ENCODE measurements around the gene APBA2. TPM values are rescaled to one million over a fixed set of nuclear protein-coding genes. Genes with fewer than 3 reads are reported as not detected.
"Not testable (repeated sequence)": the region's sequence is repeated elsewhere in the genome, so short reads cannot be mapped to it uniquely, and the experiment has no call there.

The APBA2 gene
- total RNA-seq, 1 experiment from 2014 or later, result 0.31 TPM

DNA sequence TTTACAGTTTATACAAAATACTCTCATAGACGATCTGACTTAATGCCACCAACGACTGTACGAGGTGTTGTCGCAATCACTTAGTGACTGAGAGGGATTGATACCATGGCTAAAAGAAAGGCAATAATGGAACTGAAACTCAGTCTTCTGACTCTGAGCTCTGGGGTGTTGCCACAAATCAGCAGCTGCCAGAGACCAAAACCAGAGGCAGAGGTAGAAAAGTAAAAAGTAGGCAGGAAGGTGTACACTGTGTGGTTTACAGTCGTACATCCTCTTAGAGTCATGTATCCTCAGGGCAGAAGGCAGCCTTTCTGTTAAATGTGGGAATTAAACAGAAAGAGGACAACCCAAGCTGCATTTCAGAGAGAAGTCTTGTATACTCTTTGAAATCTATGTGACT, 38.5 kb upstream of the APBA2 start:
- intact Hi-C loops (cut with micrococcal nuclease; ENCODE audit: unreplicated experiment); CTCF ChIA-PET; POLR2A ChIA-PET: not testable (repeated sequence)

DNA sequence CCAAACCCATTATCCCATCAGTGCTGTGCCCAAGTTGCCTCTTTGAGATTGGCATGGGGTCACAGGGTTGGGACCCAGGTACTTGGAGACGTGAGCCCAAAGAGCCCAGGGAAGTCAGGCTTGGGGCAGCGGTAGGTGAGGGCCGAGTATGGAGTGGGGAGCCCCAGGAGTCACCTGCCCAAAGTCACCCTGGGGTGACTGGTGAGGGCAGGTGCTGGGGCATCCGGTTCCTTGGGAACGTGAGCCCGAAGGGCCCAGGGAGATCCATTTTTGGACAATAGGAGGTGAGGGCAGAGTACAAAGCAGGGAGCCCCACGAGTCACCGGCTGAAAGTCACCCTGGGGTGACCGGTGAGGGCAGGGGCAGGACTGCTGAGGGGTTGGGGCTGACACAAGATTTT, 37.8 kb upstream of the APBA2 start:
- DNase-seq (ENCODE audit: low read depth, low spot score); H3K27me3 ChIP-seq (ENCODE audit: control insufficient read depth, insufficient read depth, low read length); H3K9me3 ChIP-seq (ENCODE audit: control insufficient read depth, insufficient read depth, low read depth, low read length); BruUV-seq (replicated peaks); H3K4me1 ChIP-seq (ENCODE audit: control insufficient read depth, insufficient read depth, low read length); in situ Hi-C loops (cut with HindIII; ENCODE audit: low pct_unique_long_range_greater_than_20kb, low sequenced_read_pairs); H3K4me3 ChIP-seq (ENCODE audit: low read depth in 2 of 2, low read length in 2 of 2); CTCF ChIA-PET; H3K27ac ChIP-seq (ENCODE audit: low read length); POLR2A ChIA-PET; H3K36me3 ChIP-seq (ENCODE audit: control insufficient read depth, insufficient read depth, low read length); intact Hi-C loops (cut with micrococcal nuclease; ENCODE audit: unreplicated experiment); ATAC-seq: not testable (repeated sequence)

More for the DNA sequence above, 38.5 kb upstream of the APBA2 start:
- H3K4me1 ChIP-seq (ENCODE audit: control insufficient read depth, insufficient read depth, low read length); H3K4me3 ChIP-seq (ENCODE audit: low read depth in 2 of 2, low read length in 2 of 2); H3K36me3 ChIP-seq (ENCODE audit: control insufficient read depth, insufficient read depth, low read length); ATAC-seq; H3K27ac ChIP-seq (ENCODE audit: low read length); DNase-seq (ENCODE audit: low read depth, low spot score); H3K27me3 ChIP-seq (ENCODE audit: control insufficient read depth, insufficient read depth, low read length); in situ Hi-C loops (cut with HindIII; ENCODE audit: low pct_unique_long_range_greater_than_20kb, low sequenced_read_pairs); H3K9me3 ChIP-seq (ENCODE audit: control insufficient read depth, insufficient read depth, low read depth, low read length); BruUV-seq (replicated peaks): not testable (repeated sequence)

DNA sequence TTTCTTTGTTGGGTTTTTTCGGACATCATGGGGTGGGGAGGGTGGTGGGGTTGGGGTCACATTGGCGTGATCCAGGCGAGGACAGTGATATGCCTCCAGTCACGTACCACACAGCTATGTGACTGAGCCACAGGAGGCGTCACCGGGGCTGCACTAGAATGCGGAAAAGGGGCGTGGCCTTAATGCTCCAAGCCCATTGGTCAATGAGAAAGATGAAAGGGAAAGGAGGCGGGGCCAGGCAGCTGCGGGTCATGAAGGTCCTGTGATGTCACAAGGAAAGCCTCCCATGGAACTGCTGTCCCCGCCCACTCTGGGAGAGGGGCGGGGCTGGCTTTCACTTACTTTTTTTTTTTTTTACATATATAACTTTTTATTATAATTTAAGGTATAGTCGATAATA, 37.3 kb upstream of the APBA2 start, which contains the start of gene GOLGA6L7:
GOLGA6L7 (minus strand) TSS at position 124 of the 400 bp plus-strand sequence; CDS start at position 29, 95 bp downstream.
- H3K4me3 ChIP-seq (ENCODE audit: low read depth in 2 of 2, low read length in 2 of 2); H3K9me3 ChIP-seq (ENCODE audit: control insufficient read depth, insufficient read depth, low read depth, low read length); intact Hi-C loops (cut with micrococcal nuclease; ENCODE audit: unreplicated experiment); DNase-seq (ENCODE audit: low read depth, low spot score); CTCF ChIA-PET; BruUV-seq (replicated peaks); H3K4me1 ChIP-seq (ENCODE audit: control insufficient read depth, insufficient read depth, low read length); H3K36me3 ChIP-seq (ENCODE audit: control insufficient read depth, insufficient read depth, low read length); H3K27ac ChIP-seq (ENCODE audit: low read length); POLR2A ChIA-PET; ATAC-seq; H3K27me3 ChIP-seq (ENCODE audit: control insufficient read depth, insufficient read depth, low read length); in situ Hi-C loops (cut with HindIII; ENCODE audit: low pct_unique_long_range_greater_than_20kb, low sequenced_read_pairs): not testable (repeated sequence)

DNA sequence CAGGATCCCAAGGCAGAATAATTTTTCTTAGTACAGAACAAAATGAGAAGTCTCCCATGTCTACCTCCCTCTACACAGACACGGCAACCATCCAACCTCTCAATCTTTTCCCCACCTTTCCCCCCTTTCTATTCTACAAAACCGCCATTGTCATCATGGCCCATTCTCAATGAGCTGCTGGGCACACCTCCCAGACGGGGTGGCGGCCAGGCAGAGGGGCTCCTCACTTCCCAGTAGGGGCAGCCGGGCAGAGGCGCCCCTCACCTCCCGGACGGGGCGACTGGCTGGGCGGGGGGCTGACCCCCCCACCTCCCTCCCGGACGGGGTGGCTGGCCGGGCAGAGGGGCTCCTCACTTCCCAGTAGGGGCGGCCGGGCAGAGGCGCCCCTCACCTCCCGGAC, 36.5 kb upstream of the APBA2 start:
- DNase-seq (ENCODE audit: low read depth, low spot score); in situ Hi-C loops (cut with HindIII; ENCODE audit: low pct_unique_long_range_greater_than_20kb, low sequenced_read_pairs); H3K27ac ChIP-seq (ENCODE audit: low read length); H3K9me3 ChIP-seq (ENCODE audit: control insufficient read depth, insufficient read depth, low read depth, low read length); POLR2A ChIA-PET; H3K36me3 ChIP-seq (ENCODE audit: control insufficient read depth, insufficient read depth, low read length); BruUV-seq (replicated peaks); H3K4me3 ChIP-seq (ENCODE audit: low read depth in 2 of 2, low read length in 2 of 2); H3K4me1 ChIP-seq (ENCODE audit: control insufficient read depth, insufficient read depth, low read length); intact Hi-C loops (cut with micrococcal nuclease; ENCODE audit: unreplicated experiment); ATAC-seq; CTCF ChIA-PET; H3K27me3 ChIP-seq (ENCODE audit: control insufficient read depth, insufficient read depth, low read length): not testable (repeated sequence)

DNA sequence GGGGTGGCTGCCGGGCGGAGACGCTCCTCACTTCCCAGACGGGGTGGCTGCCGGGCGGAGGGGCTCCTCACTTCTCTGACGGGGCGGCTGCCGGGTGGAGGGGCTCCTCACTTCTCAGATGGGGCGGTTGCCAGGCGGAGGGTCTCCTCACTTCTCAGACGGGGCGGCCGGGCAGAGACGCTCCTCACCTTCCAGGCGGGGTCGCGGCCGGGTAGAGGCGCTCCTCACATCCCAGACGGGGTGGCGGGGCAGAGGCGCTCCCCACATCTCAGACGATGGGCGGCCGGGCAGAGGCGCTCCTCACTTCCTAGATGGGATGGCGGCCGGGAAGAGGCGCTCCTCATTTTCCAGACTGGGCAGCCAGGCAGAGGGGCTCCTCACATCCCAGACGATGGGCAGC, 36.0 kb upstream of the APBA2 start:
- POLR2A ChIA-PET; H3K27me3 ChIP-seq (ENCODE audit: control insufficient read depth, insufficient read depth, low read length); H3K9me3 ChIP-seq (ENCODE audit: control insufficient read depth, insufficient read depth, low read depth, low read length); H3K27ac ChIP-seq (ENCODE audit: low read length); DNase-seq (ENCODE audit: low read depth, low spot score); CTCF ChIA-PET; H3K4me1 ChIP-seq (ENCODE audit: control insufficient read depth, insufficient read depth, low read length); in situ Hi-C loops (cut with HindIII; ENCODE audit: low pct_unique_long_range_greater_than_20kb, low sequenced_read_pairs); BruUV-seq (replicated peaks); ATAC-seq; H3K36me3 ChIP-seq (ENCODE audit: control insufficient read depth, insufficient read depth, low read length); H3K4me3 ChIP-seq (ENCODE audit: low read depth in 2 of 2, low read length in 2 of 2); intact Hi-C loops (cut with micrococcal nuclease; ENCODE audit: unreplicated experiment): not testable (repeated sequence)

DNA sequence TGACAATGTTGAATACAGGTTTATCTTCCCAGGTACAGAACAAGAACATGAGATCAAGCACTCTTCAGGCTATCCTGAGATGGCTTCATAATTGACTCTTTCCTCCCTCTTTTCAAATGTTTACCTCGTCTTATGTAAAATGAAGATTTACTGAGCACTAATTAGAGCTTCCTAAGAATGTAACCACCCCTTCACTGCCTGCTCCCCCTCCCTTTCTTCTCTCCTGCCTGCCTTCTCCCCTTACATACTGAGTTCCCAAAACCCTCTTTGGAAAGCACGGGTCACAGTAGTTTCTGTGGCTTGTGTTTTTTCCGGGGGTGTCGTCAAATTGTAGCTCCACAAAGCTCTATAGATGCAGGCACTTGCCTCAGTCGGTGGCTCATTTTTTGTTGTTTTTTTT, 32.1 kb upstream of the APBA2 start:
- H3K9me3 ChIP-seq (ENCODE audit: control insufficient read depth, insufficient read depth, low read depth, low read length); H3K4me1 ChIP-seq (ENCODE audit: control insufficient read depth, insufficient read depth, low read length); in situ Hi-C loops (cut with HindIII; ENCODE audit: low pct_unique_long_range_greater_than_20kb, low sequenced_read_pairs); POLR2A ChIA-PET; H3K27ac ChIP-seq (ENCODE audit: low read length); CTCF ChIA-PET; BruUV-seq (replicated peaks); H3K27me3 ChIP-seq (ENCODE audit: control insufficient read depth, insufficient read depth, low read length); ATAC-seq; H3K36me3 ChIP-seq (ENCODE audit: control insufficient read depth, insufficient read depth, low read length); intact Hi-C loops (cut with micrococcal nuclease; ENCODE audit: unreplicated experiment); DNase-seq (ENCODE audit: low read depth, low spot score); H3K4me3 ChIP-seq (ENCODE audit: low read depth in 2 of 2, low read length in 2 of 2): not testable (repeated sequence)

DNA sequence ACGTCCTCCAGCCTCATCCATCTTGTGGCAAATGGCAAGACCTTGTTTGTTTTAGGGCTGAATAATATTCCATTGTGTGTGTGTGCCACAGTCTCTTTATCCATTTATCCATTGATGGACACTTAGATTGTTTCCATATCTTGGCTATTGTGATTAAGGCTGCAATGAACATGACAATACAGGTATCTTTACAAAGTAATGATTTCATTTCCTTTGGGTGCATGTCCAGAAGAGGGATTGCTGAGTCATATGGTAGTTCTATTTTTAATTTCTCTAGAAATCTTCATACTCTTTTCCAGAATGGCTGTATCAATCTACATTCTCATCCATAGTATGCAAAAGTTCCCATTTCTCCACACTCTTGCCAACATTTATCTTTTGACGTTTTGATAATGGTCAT, 31.2 kb upstream of the APBA2 start:
- H3K27me3 ChIP-seq (ENCODE audit: control insufficient read depth, insufficient read depth, low read length); DNase-seq (ENCODE audit: low read depth, low spot score); H3K4me1 ChIP-seq (ENCODE audit: control insufficient read depth, insufficient read depth, low read length); H3K27ac ChIP-seq (ENCODE audit: low read length); H3K9me3 ChIP-seq (ENCODE audit: control insufficient read depth, insufficient read depth, low read depth, low read length); POLR2A ChIA-PET; ATAC-seq; in situ Hi-C loops (cut with HindIII; ENCODE audit: low pct_unique_long_range_greater_than_20kb, low sequenced_read_pairs); intact Hi-C loops (cut with micrococcal nuclease; ENCODE audit: unreplicated experiment); H3K4me3 ChIP-seq (ENCODE audit: low read depth in 2 of 2, low read length in 2 of 2); BruUV-seq (replicated peaks); CTCF ChIA-PET; H3K36me3 ChIP-seq (ENCODE audit: control insufficient read depth, insufficient read depth, low read length): not testable (repeated sequence)
